ENCODE data around the gene CTTN.

DNA sequence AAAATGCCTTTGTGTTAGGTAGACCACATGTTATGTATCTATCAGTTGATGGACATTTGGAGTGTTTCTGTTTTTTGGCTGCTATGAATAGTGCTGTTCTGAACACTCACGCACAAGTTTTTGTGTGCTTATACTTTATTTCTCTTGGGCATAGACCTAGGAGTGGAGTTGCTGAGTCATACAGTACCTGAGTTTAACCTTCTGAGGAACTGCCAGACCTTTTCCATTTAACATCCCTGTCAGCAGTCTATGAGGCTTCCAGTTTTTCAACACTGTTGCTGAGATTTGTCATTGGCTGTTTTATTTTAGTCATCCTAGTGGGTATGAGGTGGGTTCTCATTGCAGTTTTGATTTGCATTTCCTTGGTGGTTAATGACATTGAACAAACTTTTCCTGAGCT, 4.4 kb downstream of the CTTN start:
- TF ChIP-seq SIN3A (IDR thresholded peaks at IDR 0.05; ENCODE audit: borderline replicate concordance, insufficient read depth, low read length) (no peak), TAF1 (IDR thresholded peaks at IDR 0.05; ENCODE audit: borderline replicate concordance, insufficient read depth, low read length) (no peak)
- TF ChIP-seq, protein P1, sequence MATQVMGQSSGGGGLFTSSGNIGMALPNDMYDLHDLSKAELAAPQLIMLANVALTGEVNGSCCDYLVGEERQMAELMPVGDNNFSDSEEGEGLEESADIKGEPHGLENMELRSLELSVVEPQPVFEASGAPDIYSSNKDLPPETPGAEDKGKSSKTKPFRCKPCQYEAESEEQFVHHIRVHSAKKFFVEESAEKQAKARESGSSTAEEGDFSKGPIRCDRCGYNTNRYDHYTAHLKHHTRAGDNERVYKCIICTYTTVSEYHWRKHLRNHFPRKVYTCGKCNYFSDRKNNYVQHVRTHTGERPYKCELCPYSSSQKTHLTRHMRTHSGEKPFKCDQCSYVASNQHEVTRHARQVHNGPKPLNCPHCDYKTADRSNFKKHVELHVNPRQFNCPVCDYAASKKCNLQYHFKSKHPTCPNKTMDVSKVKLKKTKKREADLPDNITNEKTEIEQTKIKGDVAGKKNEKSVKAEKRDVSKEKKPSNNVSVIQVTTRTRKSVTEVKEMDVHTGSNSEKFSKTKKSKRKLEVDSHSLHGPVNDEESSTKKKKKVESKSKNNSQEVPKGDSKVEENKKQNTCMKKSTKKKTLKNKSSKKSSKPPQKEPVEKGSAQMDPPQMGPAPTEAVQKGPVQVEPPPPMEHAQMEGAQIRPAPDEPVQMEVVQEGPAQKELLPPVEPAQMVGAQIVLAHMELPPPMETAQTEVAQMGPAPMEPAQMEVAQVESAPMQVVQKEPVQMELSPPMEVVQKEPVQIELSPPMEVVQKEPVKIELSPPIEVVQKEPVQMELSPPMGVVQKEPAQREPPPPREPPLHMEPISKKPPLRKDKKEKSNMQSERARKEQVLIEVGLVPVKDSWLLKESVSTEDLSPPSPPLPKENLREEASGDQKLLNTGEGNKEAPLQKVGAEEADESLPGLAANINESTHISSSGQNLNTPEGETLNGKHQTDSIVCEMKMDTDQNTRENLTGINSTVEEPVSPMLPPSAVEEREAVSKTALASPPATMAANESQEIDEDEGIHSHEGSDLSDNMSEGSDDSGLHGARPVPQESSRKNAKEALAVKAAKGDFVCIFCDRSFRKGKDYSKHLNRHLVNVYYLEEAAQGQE (IDR thresholded peaks at IDR 0.05; ENCODE audit: insufficient read depth in 1 of 2, low read depth in 2 of 2, low read length in 2 of 2) = no peak
